Midbrain (tissue), 1 donor: ENCODE data around the gene OGT.

Experiments used
- DNase-seq: peaks from one replicate; lab custom pipeline; 2025; lab: John Stamatoyannopoulos, UW

The OGT gene

GRCh38 chrX:71622576-71623450 is 89.9 kb downstream of the OGT start:
- peak; percentile 64 for DNase-seq

DNA sequence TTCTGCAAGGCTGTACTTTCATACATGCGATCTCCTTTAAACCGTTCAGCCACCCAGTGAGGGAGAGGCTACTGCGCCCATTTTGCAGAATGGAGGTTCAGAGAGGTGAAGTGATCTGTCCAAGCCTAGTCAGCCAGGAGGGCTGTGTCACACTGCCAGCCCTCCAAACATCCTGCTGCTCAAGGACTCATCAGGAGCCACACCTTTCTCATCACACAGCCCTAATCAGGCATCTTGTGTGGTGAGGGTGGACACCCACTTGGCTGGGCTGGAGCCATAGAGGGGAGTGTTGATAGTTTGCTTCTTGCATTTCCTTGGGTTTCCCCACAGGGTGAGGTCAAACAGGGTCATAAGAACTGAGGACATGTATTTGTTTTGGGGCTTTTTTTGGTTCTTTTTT is 90.8 kb downstream of the OGT start:
- DNase-seq = no peak

DNA sequence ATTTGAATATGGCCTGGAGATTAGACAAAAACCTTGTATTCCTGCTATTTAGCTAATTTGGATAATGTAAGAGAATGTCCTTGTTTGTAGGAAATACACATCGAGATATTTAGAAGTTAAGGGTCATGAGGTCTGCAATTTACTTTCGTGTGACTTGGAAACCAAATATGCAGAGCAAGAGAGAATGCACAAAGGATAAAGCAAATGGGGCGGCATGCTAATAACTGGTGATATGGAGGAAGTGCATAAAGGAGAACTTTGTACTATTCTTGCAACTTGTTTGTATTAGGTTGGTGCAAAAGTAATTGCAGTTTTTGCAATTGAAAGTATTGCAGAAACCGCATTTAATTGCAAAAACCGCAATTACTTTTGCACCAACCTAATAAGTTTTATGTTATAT is 92.6 kb downstream of the OGT start:
- DNase-seq = no peak
